Fibroblast of lung (primary cell): ENCODE results near the gene KCNH1.

Experiments used
- EZH2 ChIP-seq: IDR thresholded peaks from 2 replicates; pipeline ENCODE4 v1.5.1; 2012; ENCODE audit warnings: low read length, control low read depth, mild to moderate bottlenecking; ENCODE audit errors: missing control alignments
- TF ChIP-seq, protein P1 (sequence below), 2 donors: IDR thresholded peaks in 1 of 2; conservative IDR thresholded peaks in 1 of 2; 1 replicate in 1 of 2; 2 replicates in 1 of 2; pipeline ENCODE4 v1.5.1; 2011 to 2012; ENCODE audit warnings: low read length in 2 of 2, control low read depth in 1 of 2, inconsistent platforms in 1 of 2, low read depth in 1 of 2, mild to moderate bottlenecking in 1 of 2

- TF ChIP-seq, protein P1, sequence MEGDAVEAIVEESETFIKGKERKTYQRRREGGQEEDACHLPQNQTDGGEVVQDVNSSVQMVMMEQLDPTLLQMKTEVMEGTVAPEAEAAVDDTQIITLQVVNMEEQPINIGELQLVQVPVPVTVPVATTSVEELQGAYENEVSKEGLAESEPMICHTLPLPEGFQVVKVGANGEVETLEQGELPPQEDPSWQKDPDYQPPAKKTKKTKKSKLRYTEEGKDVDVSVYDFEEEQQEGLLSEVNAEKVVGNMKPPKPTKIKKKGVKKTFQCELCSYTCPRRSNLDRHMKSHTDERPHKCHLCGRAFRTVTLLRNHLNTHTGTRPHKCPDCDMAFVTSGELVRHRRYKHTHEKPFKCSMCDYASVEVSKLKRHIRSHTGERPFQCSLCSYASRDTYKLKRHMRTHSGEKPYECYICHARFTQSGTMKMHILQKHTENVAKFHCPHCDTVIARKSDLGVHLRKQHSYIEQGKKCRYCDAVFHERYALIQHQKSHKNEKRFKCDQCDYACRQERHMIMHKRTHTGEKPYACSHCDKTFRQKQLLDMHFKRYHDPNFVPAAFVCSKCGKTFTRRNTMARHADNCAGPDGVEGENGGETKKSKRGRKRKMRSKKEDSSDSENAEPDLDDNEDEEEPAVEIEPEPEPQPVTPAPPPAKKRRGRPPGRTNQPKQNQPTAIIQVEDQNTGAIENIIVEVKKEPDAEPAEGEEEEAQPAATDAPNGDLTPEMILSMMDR (conservative IDR thresholded peaks at IDR 0.05 in 1 of 2, IDR thresholded peaks at IDR 0.05 in 1 of 2; ENCODE audit: low read depth in 1 of 2, low read length in 2 of 2): no peak
- no peak for TF ChIP-seq EZH2
These were observed 447.1 kb downstream of the KCNH1 start for GRCh38 chr1:210686841-210687240.
